ENCODE data around the gene CCDC71L. TPM values are rescaled to one million over a fixed set of nuclear protein-coding genes. Genes with fewer than 3 reads are reported as not detected.
"Not testable (repeated sequence)": the region's sequence is repeated elsewhere in the genome, so short reads cannot be mapped to it uniquely, and the experiment has no call there.

CCDC71L gene
- 10 to 100 TPM; 23.6 to 49.7 (median 27.8) TPM for total RNA-seq

- peaks cover 12 to 29% (median 16%) of the 10 kb centered on the region in 4 donors for H3K4me1 ChIP-seq
- in situ Hi-C loops (cut with MboI; ENCODE audit: low pct_ligation_motif_present in 1 of 4, low pct_unique_long_range_greater_than_20kb in 1 of 4, low sequenced_read_pairs in 3 of 4) (no loop called here), intact Hi-C loops (cut with DNase I; ENCODE audit: low total_unique reads) (no loop called here)
- H3K27me3 ChIP-seq: no peaks in the 10 kb centered on the region
- H3K27ac ChIP-seq: peak within 1 kb of the TSS; percentile 93 to 99 (median 98)
- DNase-seq: peak; percentile 95
- no peak for TF ChIP-seq EP300 (IDR thresholded peaks at IDR 0.05; ENCODE audit: low read depth)
- TF ChIP-seq POLR2A (IDR thresholded peaks at IDR 0.05): peak; percentile 75
- TF ChIP-seq POLR2AphosphoS5 (IDR thresholded peaks at IDR 0.05): peak; percentile 69 to 76 (median 74)
- no peaks in the 10 kb centered on the region for H3K9me3 ChIP-seq
- WGBS, 2 donors (ENCODE audit: low coverage in 1 of 2): 8% methylated on average over 8 to 26 of the region's 51 CpGs
- no peaks in the 10 kb centered on the region for H3K36me3 ChIP-seq
- H3K4me3 ChIP-seq: peak within 1 kb of the TSS; percentile 89 to 99 (median 90)
These were observed at the start of gene CCDC71L for GRCh38 chr7:106660862-106661720. Gene CCDC71L, minus strand, starts transcription at chr7:106661158. Its CDS starts 262 bp downstream, at chr7:106660896.

GRCh38 chr7:106709604-106710003 lies 48.6 kb upstream of the CCDC71L start:
- intact Hi-C loops (cut with DNase I; ENCODE audit: low total_unique reads); H3K27me3 ChIP-seq; H3K4me1 ChIP-seq; H3K36me3 ChIP-seq; H3K27ac ChIP-seq; H3K4me3 ChIP-seq; in situ Hi-C loops (cut with MboI; ENCODE audit: low pct_ligation_motif_present in 1 of 4, low pct_unique_long_range_greater_than_20kb in 1 of 4, low sequenced_read_pairs in 3 of 4); H3K9me3 ChIP-seq; DNase-seq: not testable (repeated sequence)
- WGBS, 2 donors (ENCODE audit: low coverage in 1 of 2): 85% methylated on average over 7 of the region's 7 CpGs; no CpG with 5 or more reads in 1 of the 2 donors

GRCh38 chr7:106704000-106704840 lies 43.3 kb upstream of the CCDC71L start:
- no peak for TF ChIP-seq EP300 (IDR thresholded peaks at IDR 0.05; ENCODE audit: low read depth)
- no peak for TF ChIP-seq POLR2A (IDR thresholded peaks at IDR 0.05)
- no peak for TF ChIP-seq CTCF (IDR thresholded peaks at IDR 0.05)
- H3K4me3 ChIP-seq: no peak overlapping the region
- no peaks in the 10 kb centered on the region for H3K9me3 ChIP-seq
- H3K27me3 ChIP-seq: no peaks in the 10 kb centered on the region
- intact Hi-C loops (cut with DNase I; ENCODE audit: low total_unique reads) (no loop called here), in situ Hi-C loops (cut with MboI; ENCODE audit: low pct_ligation_motif_present in 1 of 4, low pct_unique_long_range_greater_than_20kb in 1 of 4, low sequenced_read_pairs in 3 of 4) (no loop called here)
- no peak overlapping the region for H3K27ac ChIP-seq
- DNase-seq: no peak
- H3K36me3 ChIP-seq: no peaks in the 10 kb centered on the region
- H3K4me1 ChIP-seq: no peaks in the 10 kb centered on the region
- WGBS, 2 donors (ENCODE audit: low coverage in 1 of 2): 20 to 66% methylated on average over 1 to 3 of the region's 3 CpGs

- Histone ChIP-seq H3K4me3 (no peak overlapping the region), H3K27ac (no peak overlapping the region), H3K9me3 (no peaks in the 10 kb centered on the region), H3K27me3 (no peaks in the 10 kb centered on the region), H3K36me3 (no peaks in the 10 kb centered on the region), H3K4me1 (no peaks in the 10 kb centered on the region)
- no peak for DNase-seq
- in situ Hi-C loops (cut with MboI; ENCODE audit: low pct_ligation_motif_present in 1 of 4, low pct_unique_long_range_greater_than_20kb in 1 of 4, low sequenced_read_pairs in 3 of 4) (no loop called here), intact Hi-C loops (cut with DNase I; ENCODE audit: low total_unique reads) (no loop called here)
- 71 to 81% methylated on average over 4 of the region's 4 CpGs for WGBS, 2 donors (ENCODE audit: low coverage in 1 of 2)
- no peak for TF ChIP-seq EP300 (IDR thresholded peaks at IDR 0.05; ENCODE audit: low read depth)
- no peak for TF ChIP-seq POLR2AphosphoS5 (IDR thresholded peaks at IDR 0.05)
- no peak for TF ChIP-seq POLR2A (IDR thresholded peaks at IDR 0.05)
- TF ChIP-seq CTCF (IDR thresholded peaks at IDR 0.05): no peak
These were observed 32.9 kb upstream of the CCDC71L start for GRCh38 chr7:106693677-106694353.

Measured in transverse colon (tissue), 4 donors.